GM18507 (cell line): ENCODE results near the gene UTP3.
A peak's percentile ranks its signal among the peaks of the same experiment; 100 is the strongest.
"Not testable (repeated sequence)": the region's sequence is repeated elsewhere in the genome, so short reads cannot be mapped to it uniquely, and the experiment has no call there.

ENCODE experiments used
- DNase-seq: peaks from one replicate; pipeline ENCODE4 v3.0.0; 2011; ENCODE audit warnings: low read depth; ENCODE audit not compliant: insufficient read length; ENCODE audit errors: extremely low spot score
- FAIRE-seq: peaks from 2 replicates; lab custom pipeline; 2011; peaks lifted over from hg19 to GRCh38; lab: Jason Lieb, UNC

UTP3 gene

DNA sequence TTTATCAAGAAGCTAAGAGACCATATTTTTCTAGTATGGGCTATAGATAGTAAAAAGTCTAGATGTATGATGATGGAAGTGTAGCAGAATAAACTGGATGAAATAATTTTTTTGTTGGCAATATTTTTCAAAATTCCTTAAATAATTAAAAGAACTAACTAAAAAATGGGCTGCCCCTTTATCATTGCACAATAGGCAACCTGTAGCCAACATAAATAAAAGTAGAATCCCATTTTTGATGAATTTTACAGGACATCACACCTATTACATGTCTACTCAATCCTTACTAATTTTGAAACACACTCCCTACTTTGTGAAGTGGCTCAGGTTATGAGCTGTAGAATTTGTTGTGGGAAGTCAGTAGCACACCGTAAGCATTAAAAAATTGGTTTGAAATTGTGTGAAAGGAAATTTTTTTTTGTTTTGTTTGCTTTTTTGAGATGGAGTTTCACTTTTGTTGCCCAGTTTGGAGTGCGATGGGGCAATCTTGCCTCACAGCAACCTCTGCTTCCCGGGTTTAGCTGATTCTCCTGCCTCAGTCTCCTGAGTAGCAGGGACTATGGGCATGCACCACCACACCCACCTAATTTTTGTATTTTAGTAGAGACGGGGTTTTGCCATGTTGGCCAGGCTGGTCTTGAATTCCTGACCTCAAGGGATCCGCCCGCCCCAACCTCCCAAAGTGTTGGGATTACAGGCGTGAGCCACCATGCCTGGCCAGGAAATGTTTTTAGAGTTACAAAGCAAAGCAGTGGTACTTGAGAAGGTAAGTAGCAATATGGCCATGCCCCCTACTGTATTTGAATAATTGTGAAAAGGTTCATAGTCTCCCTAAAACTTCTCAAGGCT, 24.5 kb downstream of the UTP3 start:
- no peak for FAIRE-seq
- DNase-seq = no peak

- DNase-seq = no peak
- FAIRE-seq = peak; percentile 85
Measured at GRCh38 chr4:70713453-70714078, 25.2 kb downstream of the UTP3 start.

DNA sequence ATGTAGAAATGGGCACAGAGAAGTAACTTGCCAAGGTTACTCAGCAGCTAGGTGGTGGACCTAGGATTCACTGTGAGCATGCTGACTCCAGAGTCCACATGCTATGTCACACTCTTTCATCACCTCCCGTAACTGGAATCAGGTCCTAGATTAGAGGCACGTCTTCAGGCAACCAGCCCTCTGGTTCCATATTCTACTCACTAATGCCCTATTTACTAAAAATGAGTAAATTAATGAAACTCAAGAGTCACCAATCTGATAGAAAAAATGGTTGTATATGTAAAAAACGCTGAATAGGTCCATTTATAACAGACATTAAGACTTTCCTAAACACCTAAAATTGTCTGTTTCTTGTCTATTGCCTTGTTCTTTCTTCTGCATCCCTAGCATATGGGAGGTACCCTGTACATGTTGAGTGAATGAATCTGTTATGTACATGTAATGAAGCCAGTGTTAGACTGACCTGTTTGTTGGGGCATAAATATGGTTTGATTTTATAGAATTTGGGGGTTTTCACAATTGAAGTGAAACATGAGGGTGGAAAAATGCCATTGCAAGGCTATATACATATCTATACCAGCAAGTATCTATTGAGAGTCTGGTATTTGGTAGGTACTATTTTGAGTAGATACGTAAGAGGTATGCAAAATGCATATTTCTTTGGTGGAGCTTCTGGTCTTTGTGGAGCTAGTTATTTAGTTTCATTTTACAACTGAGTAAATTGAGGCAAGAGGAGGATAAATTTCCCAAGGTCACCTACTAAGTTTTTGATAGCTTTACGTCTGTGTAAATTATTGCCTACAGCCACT, 26.0 kb downstream of the UTP3 start:
- DNase-seq = no peak
- FAIRE-seq = no peak

DNA sequence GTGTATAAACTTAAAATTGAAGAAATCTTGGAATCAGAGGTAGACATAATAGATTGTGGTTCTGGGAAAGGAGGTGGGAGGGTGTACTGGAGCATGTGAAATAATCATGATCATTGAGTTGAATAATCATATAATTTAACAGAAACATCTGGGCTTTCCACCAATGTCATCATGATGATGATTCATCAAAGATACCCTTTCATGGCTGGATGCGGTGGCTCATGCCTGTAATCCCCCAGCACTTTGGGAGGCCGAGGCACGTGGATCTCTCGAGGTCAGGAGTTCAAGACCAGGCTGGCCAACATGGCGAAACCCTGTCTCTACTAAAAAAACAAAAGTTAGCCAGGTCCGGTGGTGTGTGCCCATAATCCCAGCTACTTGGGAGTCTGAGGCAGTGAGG, 26.8 kb downstream of the UTP3 start:
- FAIRE-seq = no peak

DNA sequence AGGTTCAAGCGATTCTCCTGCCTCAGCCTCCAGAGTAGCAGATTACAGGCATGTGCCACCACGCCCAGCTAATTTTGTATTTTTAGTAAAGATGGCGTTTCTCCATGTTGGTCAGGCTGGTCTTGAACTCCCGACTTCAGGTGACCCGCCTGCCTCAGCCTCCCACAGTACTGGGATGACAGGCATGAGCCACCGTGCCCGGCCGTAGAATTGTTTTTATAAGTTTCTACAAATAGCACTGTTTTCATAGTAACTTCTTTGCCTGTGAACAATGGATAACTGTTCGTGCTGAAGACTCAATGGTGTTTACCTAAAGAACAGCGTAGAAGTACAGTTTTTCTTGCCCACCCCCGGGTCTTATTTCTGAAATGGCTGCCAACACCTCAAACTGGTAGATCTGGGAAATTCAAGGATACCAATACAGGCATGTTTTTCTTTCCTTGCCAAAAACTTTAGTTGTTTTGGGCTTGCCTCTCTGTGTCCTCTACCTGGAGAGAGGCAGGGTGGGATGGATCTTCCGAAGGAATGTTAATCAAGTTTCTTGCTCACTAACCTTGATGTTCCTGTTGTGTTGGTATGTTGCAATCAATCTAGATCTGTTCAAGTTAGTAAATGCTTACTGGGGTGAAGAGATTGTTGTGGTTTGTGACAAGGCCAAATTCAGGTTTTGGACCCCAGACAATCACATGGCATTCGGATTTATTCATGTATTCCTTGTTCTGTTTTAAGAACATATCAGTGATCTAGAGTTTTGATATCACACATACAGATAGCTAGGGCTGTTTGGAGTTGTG, 30.7 kb downstream of the UTP3 start:
- FAIRE-seq = no peak

More for the DNA sequence above, 26.8 kb downstream of the UTP3 start:
- DNase-seq = no peak

GRCh38 chr4:70721747-70722146, 33.4 kb downstream of the UTP3 start, which contains the start of gene RUFY3:
RUFY3 (plus strand) TSS chr4:70721964; CDS start chr4:70722574, 610 bp downstream.
- FAIRE-seq (no peak), DNase-seq (no peak)

More for the DNA sequence above, 30.7 kb downstream of the UTP3 start:
- DNase-seq = no peak

DNA sequence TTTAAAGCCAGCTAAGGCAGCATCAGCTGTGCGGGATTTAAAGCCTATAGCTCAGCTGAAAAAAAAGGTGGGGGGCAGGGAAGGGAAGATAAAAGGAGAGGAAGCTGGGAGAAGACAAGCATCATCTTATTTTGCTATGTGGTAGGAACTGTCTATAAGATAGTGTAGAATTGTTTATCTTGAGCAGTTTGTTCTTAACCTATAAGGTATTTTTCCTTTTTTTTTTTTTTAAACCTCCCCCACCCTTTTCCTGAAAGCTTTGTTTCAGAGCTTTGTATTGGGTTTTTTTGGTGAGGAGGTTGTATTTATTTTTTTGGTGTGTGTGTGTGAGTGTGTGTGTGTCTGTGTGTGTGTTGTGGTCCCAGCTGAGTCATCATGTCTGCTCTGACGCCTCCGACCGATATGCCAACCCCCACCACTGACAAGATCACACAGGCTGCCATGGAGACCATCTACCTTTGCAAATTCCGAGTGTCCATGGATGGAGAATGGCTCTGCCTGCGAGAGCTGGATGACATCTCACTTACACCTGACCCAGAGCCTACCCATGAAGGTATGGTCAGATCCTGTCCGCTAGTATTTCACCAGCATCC, 34.0 kb downstream of the UTP3 start:
- DNase-seq = no peak
- no peak for FAIRE-seq

GRCh38 chr4:70724463-70724862, 36.1 kb downstream of the UTP3 start:
- FAIRE-seq (no peak), DNase-seq (no peak)

DNA sequence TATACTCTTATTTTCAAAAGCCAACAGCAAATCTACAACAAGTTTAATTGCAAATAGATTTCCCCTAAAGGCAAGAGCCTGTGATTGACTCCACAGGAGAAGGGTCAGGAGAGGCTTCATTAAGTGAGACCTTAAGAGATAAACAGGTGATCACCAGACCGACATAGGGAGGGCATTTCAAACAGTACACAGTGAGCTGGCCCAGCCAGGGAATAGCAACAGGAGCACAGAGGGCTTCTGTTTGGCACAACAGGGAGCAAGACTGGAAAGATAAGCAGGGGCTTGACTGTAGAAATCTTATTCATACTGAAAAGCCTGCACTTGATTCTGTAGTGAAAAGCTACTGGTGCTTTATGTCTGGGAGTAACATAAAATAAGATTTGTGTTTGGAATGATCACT, 37.3 kb downstream of the UTP3 start:
- no peak for DNase-seq
- FAIRE-seq = no peak

DNA sequence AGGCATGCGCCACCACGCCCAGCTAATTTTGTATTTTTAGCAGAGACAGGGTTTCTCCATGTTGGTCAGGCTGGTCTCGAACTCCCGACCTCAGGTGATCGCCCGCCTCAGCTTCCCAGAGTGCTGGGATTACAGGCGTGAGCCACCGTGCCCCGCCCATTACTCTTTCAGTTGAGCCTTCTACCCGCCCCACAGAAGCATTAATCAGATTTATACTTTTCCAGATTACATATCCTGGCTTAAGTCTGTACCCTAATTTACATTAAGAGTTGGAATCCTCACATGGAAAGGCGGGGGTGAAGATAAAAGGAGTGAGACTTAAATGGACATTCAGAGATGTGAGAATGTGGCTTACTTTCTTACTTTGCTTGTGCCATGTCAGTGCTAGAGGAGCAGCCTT, 38.2 kb downstream of the UTP3 start:
- not testable (repeated sequence) for FAIRE-seq

DNA sequence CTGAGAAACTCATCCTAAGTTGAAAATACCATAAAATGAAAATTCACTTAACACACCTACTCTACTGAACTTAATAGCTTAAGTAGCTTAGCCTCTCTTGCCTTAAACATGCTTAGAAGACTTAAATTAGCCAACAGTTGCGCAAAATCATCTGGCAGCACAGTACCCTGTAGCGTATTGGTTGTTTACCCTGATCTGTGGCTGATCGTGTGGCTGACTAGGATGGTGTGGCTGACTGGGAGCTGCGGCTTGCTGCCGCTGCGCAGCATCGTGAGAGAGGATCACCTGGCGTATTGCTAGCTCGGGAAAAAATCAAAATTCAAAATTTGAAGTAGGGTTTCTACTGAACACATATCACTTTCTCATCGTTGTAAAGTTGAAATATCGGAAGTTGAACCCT, 39.8 kb downstream of the UTP3 start:
- DNase-seq (no peak), FAIRE-seq (no peak)

More for the DNA sequence above, 38.2 kb downstream of the UTP3 start:
- not testable (repeated sequence) for DNase-seq

DNA sequence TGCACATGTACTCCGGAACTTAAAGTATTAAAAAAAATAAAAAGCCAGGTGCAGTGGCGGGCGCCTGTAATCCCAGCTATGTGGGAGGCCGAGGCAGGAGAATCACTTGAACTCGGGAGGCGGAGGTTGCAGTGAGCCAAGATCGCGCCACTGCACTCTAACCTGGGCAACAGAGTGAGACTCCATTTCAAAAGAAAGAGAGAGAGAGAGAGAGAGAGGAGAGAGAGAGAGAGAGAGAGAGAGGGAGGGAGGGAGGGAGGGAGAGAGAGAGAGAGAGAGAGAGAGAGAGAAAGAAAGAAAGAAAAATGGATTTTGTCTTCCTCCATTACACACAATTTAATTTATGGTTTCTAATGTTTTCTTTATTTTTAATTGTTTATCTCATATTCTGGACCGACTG, 44.5 kb downstream of the UTP3 start:
- FAIRE-seq, DNase-seq: not testable (repeated sequence)

DNA sequence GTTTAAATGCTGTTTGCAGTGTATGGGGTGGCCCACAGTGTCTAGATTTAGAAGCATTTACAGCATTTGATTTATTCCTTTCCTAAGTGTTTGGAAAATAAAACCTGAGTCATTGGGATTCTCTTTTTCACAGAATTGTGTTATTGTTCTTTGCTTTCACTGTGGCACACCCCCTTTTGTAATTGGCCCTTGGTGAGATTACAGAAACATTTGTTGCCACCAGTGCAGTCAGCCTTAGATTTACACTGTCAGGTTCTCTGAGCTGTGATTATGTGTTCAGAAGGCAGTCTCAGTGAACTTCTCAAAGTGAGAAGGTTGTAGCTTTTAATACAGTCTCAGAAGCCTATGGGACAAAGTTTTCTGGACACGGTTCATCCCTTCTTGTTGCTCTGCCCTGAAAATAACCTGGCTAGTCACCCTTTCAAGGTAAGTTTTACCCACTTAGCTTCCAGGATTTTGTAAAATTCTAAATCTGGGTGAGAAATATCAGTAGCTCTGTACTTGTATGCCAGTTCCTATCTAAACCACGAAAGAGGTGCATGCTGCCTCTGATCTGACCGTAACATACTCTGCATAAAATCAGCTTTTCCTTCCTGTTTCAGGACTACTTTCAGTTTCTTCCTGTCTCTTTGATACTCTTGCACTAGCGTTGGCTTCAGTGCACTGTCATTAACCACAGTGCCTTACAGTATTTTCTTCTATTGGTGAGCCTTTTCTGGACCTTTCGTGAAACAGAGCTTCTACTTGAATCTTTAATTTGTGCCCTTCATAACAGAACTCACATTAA, 46.0 kb downstream of the UTP3 start:
- peak; percentile 36 for DNase-seq
- peak; percentile 98 for FAIRE-seq

GRCh38 chr4:70734971-70735370, 46.6 kb downstream of the UTP3 start:
- DNase-seq (no peak), FAIRE-seq (no peak)

GRCh38 chr4:70735915-70736314, 47.6 kb downstream of the UTP3 start:
- DNase-seq = not testable (repeated sequence)
- peak; percentile 76 for FAIRE-seq

DNA sequence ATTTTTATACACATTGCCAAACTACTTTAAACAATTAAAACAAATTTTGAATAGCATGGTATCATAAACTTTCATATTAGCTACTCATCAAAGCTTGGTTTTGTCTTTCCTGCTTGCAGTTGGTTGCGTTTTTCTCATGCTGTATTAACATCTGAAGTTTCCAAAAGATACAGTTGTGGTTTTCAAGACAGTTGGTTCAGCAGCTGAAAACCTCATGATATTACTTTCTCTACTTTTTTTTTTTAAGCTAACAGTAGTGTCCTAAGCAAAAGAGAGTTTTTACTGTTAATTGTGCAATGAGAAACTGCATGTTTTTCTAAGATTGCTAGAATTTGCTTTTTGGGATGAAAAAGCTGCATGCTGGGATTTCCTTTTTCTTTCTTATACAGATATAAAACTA, 48.7 kb downstream of the UTP3 start:
- DNase-seq (no peak), FAIRE-seq (peak; percentile 41)

DNA sequence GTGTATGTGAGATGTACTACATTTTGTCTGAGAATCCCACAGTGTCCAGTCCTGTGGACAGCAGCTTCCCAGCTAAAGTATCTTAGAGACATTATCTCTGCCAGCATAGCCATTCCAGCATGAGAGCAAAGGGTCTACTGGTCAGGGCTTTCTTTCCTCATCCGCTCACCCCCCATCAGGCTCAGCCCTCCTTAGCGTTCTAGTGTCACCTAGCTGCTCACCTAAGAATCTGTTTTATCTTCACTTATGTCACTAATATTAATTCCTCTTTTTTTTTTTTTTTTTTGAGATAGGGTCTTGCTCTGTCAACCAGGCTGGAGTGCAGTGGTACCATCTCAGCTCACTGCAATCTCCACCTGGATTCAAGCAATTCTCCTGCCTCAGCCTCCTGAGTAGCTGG, 49.1 kb downstream of the UTP3 start:
- FAIRE-seq (no peak), DNase-seq (no peak)
